SK-N-SH (cell line): ENCODE measurements around the gene PPP1R9A. TPM values are rescaled to one million over a fixed set of nuclear protein-coding genes. Genes with fewer than 3 reads are reported as not detected.
A peak's percentile ranks its signal among the peaks of the same experiment; 100 is the strongest.

Experiments used
- CTCF ChIA-PET: fragments of 300-600, 350-600 bp; formaldehyde crosslinking; extraction: SDS; loops from one replicate; lab custom pipeline; 2021; lab: Yijun Ruan, JAX
- POLR2A ChIA-PET: fragments of 350-600 bp; sonication (Branson Sonifier 250); formaldehyde crosslinking; extraction: SDS; loops from one replicate; lab custom pipeline; 2020; ENCODE audit warnings: antibody characterized with exemption, inconsistent platforms; lab: Yijun Ruan, JAX
- DNase-seq: peaks from one replicate; pipeline ENCODE4 v3.0.0; 2012
- H2AFZ ChIP-seq: fragments of 200-600 bp; sonication (generic); 2 replicates; pipeline ENCODE4 v1.8.1; 2016; ENCODE audit warnings: antibody characterized with exemption, mild to moderate bottlenecking, low read depth
- H3F3A ChIP-seq: fragments of 200-600 bp; sonication (generic); replicated peaks from 2 replicates; pipeline ENCODE3; 2016; ENCODE audit warnings: antibody characterized with exemption, mild to moderate bottlenecking; ENCODE audit not compliant: insufficient read depth
- H3K27ac ChIP-seq, 2 experiments: fragments of 200-500 bp in 1 of 2; fragments of 200-600 bp in 1 of 2; sonication (Bioruptor generic) in 1 of 2; sonication (generic), shearing (Covaris generic) in 1 of 2; 2 replicates each; pipeline versions ENCODE4 v1.5.1 to v1.6.1; 2014 to 2016; ENCODE audit warnings: low read depth in 2 of 2, inconsistent platforms in 1 of 2, low read length in 1 of 2, mild to moderate bottlenecking in 1 of 2, mixed read lengths in 1 of 2
- H3K27me3 ChIP-seq: fragments of 200-600 bp; sonication (generic), shearing (Covaris generic); 2 replicates; pipeline ENCODE4 v1.6.1; 2016; ENCODE audit warnings: mixed run types; ENCODE audit not compliant: insufficient read depth
- H3K36me3 ChIP-seq, 2 experiments: fragments of 200-500 bp in 1 of 2; fragments of 200-600 bp in 1 of 2; sonication (Bioruptor generic) in 1 of 2; sonication (generic) in 1 of 2; replicated peaks in 1 of 2; 2 replicates each; pipeline versions ENCODE3 to v1.5.1; 2014 to 2016; ENCODE audit warnings: low read length in 1 of 2, mild to moderate bottlenecking in 1 of 2; ENCODE audit not compliant: insufficient read depth in 2 of 2, control insufficient read depth in 1 of 2
- H3K4me1 ChIP-seq, 2 experiments: fragments of 200-500 bp in 1 of 2; fragments of 200-600 bp in 1 of 2; sonication (Bioruptor generic) in 1 of 2; sonication (generic), shearing (Covaris generic) in 1 of 2; 2 replicates each; pipeline versions ENCODE4 v1.5.1 to v1.6.1; 2014 to 2016; ENCODE audit warnings: low read depth in 1 of 2, low read length in 1 of 2, mixed run types in 1 of 2; ENCODE audit not compliant: insufficient read depth in 2 of 2, control insufficient read depth in 1 of 2
- H3K4me2 ChIP-seq: fragments of 200-600 bp; sonication (generic), shearing (Covaris generic); 2 replicates; pipeline ENCODE4 v1.6.1; 2017; ENCODE audit warnings: mixed run types
- H3K4me3 ChIP-seq, 2 experiments: fragments of 200-500 bp in 1 of 2; fragments of 200-600 bp in 1 of 2; sonication (Bioruptor generic) in 1 of 2; sonication (generic), shearing (Covaris generic) in 1 of 2; 2 replicates each; pipeline versions ENCODE4 v1.5.1 to v1.8.1; 2014 to 2016; ENCODE audit warnings: low read depth in 2 of 2, inconsistent platforms in 1 of 2, low read length in 1 of 2, mild to moderate bottlenecking in 1 of 2, mixed read lengths in 1 of 2, moderate library complexity in 1 of 2
- H3K79me2 ChIP-seq: fragments of 200-600 bp; sonication (generic); 2 replicates; pipeline ENCODE4 v1.8.1; 2017; ENCODE audit warnings: mild to moderate bottlenecking; ENCODE audit not compliant: insufficient read depth
- H3K9ac ChIP-seq: fragments of 200-600 bp; sonication (generic); 2 replicates; pipeline ENCODE4 v1.6.1; 2017; ENCODE audit warnings: mixed run types
- H3K9me2 ChIP-seq: fragments of 200-600 bp; sonication (generic); 2 replicates; pipeline ENCODE4 v1.6.1; 2017; ENCODE audit warnings: mixed run types
- H3K9me3 ChIP-seq: fragments of 200-600 bp; sonication (generic); 2 replicates; pipeline ENCODE4 v1.6.1; 2017; ENCODE audit warnings: mixed run types, mild to moderate bottlenecking, moderate library complexity
- H4K20me1 ChIP-seq: fragments of 200-600 bp; sonication (generic); 2 replicates; pipeline ENCODE4 v1.6.1; 2017; ENCODE audit warnings: mild to moderate bottlenecking, mixed run types; ENCODE audit not compliant: insufficient read depth
- CHD2 ChIP-seq: fragments of 150-350 bp; IDR thresholded peaks from 2 replicates; pipeline ENCODE4 v1.6.1; 2018; ENCODE audit warnings: low read length; ENCODE audit not compliant: partially characterized antibody
- EP300 ChIP-seq, 2 experiments: IDR thresholded peaks; 2 replicates each; pipeline versions ENCODE4 v1.4.0 to v1.6.1; 2012; ENCODE audit warnings: borderline replicate concordance in 1 of 2, low read depth in 1 of 2, low read length in 1 of 2
- FOSL2 ChIP-seq: IDR thresholded peaks from 2 replicates; pipeline ENCODE4 v1.4.0; 2012; ENCODE audit warnings: low read depth, mild to moderate bottlenecking, moderate library complexity, borderline replicate concordance
- FOXM1 ChIP-seq: IDR thresholded peaks from 2 replicates; pipeline ENCODE4 v1.4.0; 2012; ENCODE audit warnings: low read depth, mild to moderate bottlenecking
- GATA2 ChIP-seq: sonication (generic); formaldehyde crosslinking; IDR thresholded peaks from 2 replicates; pipeline ENCODE4 v1.5.0; 2020; ENCODE audit warnings: mild to moderate bottlenecking, missing genetic modification reagents
- JUND ChIP-seq: IDR thresholded peaks from 2 replicates; pipeline ENCODE4 v1.4.0; 2012
- MXI1 ChIP-seq: IDR thresholded peaks from 2 replicates; pipeline ENCODE4 v1.6.1; 2012; ENCODE audit warnings: mild to moderate bottlenecking, low read depth, low read length, improper control_type of control experiment
- RCOR1 ChIP-seq: fragments of 150-350 bp; IDR thresholded peaks from 2 replicates; pipeline ENCODE4 v1.6.1; 2017; ENCODE audit warnings: antibody characterized with exemption, low read length
- SIN3A ChIP-seq: IDR thresholded peaks from 2 replicates; pipeline ENCODE4 v1.6.1; 2012; ENCODE audit warnings: low read depth, mild to moderate bottlenecking, low read length, moderate library complexity, borderline replicate concordance
- TAF1 ChIP-seq: IDR thresholded peaks from 2 replicates; pipeline ENCODE4 v1.6.1; 2012; ENCODE audit warnings: low read depth, mild to moderate bottlenecking, low read length, moderate library complexity, borderline replicate concordance
- TCF12 ChIP-seq: IDR thresholded peaks from 2 replicates; pipeline ENCODE4 v1.4.0; 2012
- TEAD4 ChIP-seq: IDR thresholded peaks from 2 replicates; pipeline ENCODE4 v1.4.0; 2012; ENCODE audit warnings: mild to moderate bottlenecking, borderline replicate concordance; ENCODE audit not compliant: insufficient read depth
- WGBS: methylation state at CpG from one replicate; pipeline ENCODE4 v1.1.6; 2017; ENCODE audit warnings: low lambda C conversion rate; 5-methylcytosine and 5-hydroxymethylcytosine counted together
- polyA plus RNA-seq, 3 experiments: library from polyadenylated mRNA; depleted of rRNA; stranded (reverse); fragments of >200 nt; gene quantifications; 2 replicates each; pipeline ENCODE4 v1.2.3, GENCODE V29; 2012
- TF ChIP-seq, protein P1 (sequence below): IDR thresholded peaks from 2 replicates; pipeline ENCODE4 v1.4.0; 2012; ENCODE audit warnings: low read depth
- TF ChIP-seq, protein P2 (sequence below): fragments of 150-350 bp; IDR thresholded peaks from 2 replicates; pipeline ENCODE4 v1.6.1; 2016; ENCODE audit warnings: mild to moderate bottlenecking, low read depth, low read length
- TF ChIP-seq, protein P3 (sequence below): IDR thresholded peaks from 2 replicates; pipeline ENCODE4; 2012

The PPP1R9A gene
- polyA plus RNA-seq, 1 of the 3 experiments (the other 2 are of a cell fraction): 0.30 TPM

DNA sequence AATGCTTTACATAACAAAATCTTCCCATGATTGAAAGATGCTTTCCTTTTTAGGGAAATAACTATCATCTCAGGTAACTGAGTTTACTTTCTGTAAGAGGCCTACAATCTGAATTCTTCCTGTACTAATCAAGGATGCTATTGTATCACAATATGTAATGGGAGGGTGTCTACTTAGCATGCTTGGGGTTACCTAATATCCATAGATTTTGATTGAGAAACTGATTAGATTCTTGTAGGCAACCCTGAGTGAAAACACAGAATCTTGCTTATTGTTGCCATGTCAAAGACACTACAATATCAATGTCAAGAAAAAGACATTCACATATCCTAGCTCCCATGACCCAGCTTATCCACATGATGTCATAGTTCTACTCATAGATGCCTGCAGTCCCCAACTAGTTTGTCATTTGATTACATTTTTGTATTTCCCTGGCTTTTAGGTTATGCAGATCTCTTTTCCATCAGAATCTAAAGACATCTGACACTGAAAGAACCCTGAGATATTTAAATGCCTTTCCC is 354.6 kb downstream of the PPP1R9A start (continued):
- no peak for TF ChIP-seq CHD2
- TF ChIP-seq, all 33 proteins: peak for 0

DNA sequence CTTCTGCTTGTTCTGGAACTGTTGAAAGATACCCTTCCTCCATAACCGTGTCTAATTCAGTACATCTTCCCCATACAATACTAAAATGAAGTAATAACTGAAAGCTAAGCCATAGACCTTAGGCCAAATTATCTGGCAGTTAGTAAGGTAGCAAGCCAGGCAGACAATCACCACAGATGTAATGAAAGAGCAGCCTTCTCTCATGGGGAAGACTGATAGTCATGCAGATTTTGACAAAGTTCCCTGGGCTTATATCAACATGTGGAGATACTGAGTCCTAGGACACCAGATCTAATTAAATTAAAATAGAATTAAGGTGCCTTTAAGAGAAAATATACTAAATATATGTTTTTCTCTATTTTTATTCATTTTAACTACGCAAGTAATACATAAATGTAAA is 355.5 kb downstream of the PPP1R9A start:
- no peak overlapping the region for H3K27ac ChIP-seq
- 47% methylated on average over 2 of the region's 2 CpGs for WGBS
- no peaks in the 10 kb centered on the region for H3K27me3 ChIP-seq
- H3K9me3 ChIP-seq: no peaks in the 10 kb centered on the region
- ChIA-PET POLR2A (no interaction called here), CTCF (no interaction called here)
- no peaks in the 10 kb centered on the region for H3K9me2 ChIP-seq
- DNase-seq: no peak
- H3K9ac ChIP-seq: no peak overlapping the region
- H4K20me1 ChIP-seq: no peaks in the 10 kb centered on the region
- H2AFZ ChIP-seq: no peak overlapping the region
- H3K79me2 ChIP-seq: no peaks in the 10 kb centered on the region
- H3F3A ChIP-seq: no peaks in the 10 kb centered on the region
- H3K4me3 ChIP-seq: no peak overlapping the region
- TF ChIP-seq TAF1 (no peak), RCOR1 (no peak), GATA2 (CRISPR knock-in tag) (no peak)
- no peak overlapping the region for H3K4me2 ChIP-seq
- no peaks in the 10 kb centered on the region for H3K36me3 ChIP-seq
- no peaks in the 10 kb centered on the region; a peak in 1 of 4 replicates for H3K4me1 ChIP-seq

DNA sequence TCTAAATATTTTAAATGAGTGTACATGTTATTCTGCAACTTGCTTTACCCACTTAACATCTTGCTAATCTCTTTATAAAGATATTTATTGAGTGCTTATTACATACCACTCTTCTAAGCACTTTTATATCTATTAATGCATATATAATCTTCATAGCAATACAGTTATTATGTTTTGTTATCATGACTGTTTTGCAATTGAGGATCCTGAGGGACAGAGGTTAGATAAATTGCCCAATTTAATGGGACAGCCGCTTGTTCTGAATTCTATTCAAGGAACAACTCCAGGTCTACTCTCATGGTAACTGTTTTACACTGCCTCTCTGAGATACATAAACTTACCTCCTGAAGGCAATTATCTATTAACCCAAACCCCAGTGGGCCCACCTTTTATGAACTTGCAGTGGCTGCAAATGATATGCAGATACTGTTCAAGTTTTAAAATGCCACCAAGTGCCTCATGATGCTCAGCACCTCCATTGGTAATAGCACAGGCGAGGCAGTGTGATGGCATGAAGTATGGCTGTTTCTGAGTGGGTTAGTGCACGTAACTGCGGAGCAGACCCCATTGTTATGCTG is 356.5 kb downstream of the PPP1R9A start:
- no peak for DNase-seq
- no peak overlapping the region; the same call in 1 of the 2 replicates for H3K9ac ChIP-seq
- no peaks in the 10 kb centered on the region for H3K79me2 ChIP-seq
- no peaks in the 10 kb centered on the region for H3K36me3 ChIP-seq
- H3K4me1 ChIP-seq: no peaks in the 10 kb centered on the region; a peak in 1 of 4 replicates
- H3K27ac ChIP-seq: peak overlapping the region in 1 of 2 experiments; percentile 25; a peak in 1 of 4 replicates
- H3K27me3 ChIP-seq: no peaks in the 10 kb centered on the region
- H3F3A ChIP-seq: no peaks in the 10 kb centered on the region
- no peak for TF ChIP-seq SIN3A
- TF ChIP-seq, protein P1, sequence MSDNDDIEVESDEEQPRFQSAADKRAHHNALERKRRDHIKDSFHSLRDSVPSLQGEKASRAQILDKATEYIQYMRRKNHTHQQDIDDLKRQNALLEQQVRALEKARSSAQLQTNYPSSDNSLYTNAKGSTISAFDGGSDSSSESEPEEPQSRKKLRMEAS: 0 out of 2 replicates have a peak, but pooled peaks have one; percentile 22
- POLR2A ChIA-PET: no interaction called here
- H4K20me1 ChIP-seq: no peaks in the 10 kb centered on the region
- H2AFZ ChIP-seq: peak overlapping the region; percentile 0; the same call in 1 of the 2 replicates
- 29% methylated on average over 4 of the region's 4 CpGs for WGBS
- H3K4me2 ChIP-seq: peak overlapping the region; percentile 21; the same call in 1 of the 2 replicates
- no peak overlapping the region for H3K4me3 ChIP-seq
- no peaks in the 10 kb centered on the region for H3K9me2 ChIP-seq
- CTCF ChIA-PET: interaction anchor here (1.0 to 2.0 kb wide), 2 partner anchors 17 to 65 kb away, joined by 3 to 6 read pairs; no protein-coding TSS in a partner anchor
- H3K9me3 ChIP-seq: no peaks in the 10 kb centered on the region

DNA sequence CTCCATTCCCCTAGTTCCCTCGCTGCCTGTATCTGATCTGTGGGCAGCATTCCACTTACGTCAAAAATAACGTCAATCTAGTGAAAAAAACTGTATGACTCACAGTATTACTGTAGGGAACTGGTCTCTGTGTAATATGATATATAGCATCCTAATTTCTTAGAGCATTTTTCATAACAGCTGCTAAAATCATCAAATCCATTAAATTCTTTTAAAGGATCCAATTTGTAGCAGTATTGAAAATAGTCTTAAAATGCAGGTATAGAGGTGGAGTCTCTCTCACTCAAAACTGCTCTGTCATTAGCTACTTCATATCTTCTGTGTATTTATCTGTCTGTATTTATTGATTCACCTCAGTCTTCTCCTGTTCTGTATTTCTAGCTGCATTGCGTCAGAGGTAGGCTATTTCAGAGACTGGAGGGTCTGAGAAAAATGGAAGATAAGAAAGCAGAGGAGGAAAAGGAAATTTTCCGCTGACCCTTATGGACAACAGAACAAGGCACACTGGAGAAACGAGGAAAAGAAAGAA is 357.0 kb downstream of the PPP1R9A start:
- H3K27ac ChIP-seq: peak overlapping the region in 1 of 2 experiments; percentile 26; a peak in 2 of 4 replicates
- H3F3A ChIP-seq: no peaks in the 10 kb centered on the region
- no peaks in the 10 kb centered on the region for H3K9me2 ChIP-seq
- H3K9ac ChIP-seq: no peak overlapping the region; the same call in 1 of the 2 replicates
- ChIA-PET POLR2A (no interaction called here), CTCF (interaction anchor here (1.0 to 2.0 kb wide), 2 partner anchors 18 to 65 kb away, joined by 3 to 6 read pairs; no protein-coding TSS in a partner anchor)
- no peaks in the 10 kb centered on the region; a peak in 1 of 4 replicates for H3K4me1 ChIP-seq
- no peak for DNase-seq
- 14% methylated on average over 6 of the region's 6 CpGs for WGBS
- no peak overlapping the region for H3K4me3 ChIP-seq
- H3K27me3 ChIP-seq: no peaks in the 10 kb centered on the region
- peak overlapping the region; percentile 0; the same call in 1 of the 2 replicates for H2AFZ ChIP-seq
- no peaks in the 10 kb centered on the region for H3K79me2 ChIP-seq
- no peaks in the 10 kb centered on the region for H3K9me3 ChIP-seq
- no peaks in the 10 kb centered on the region for H3K36me3 ChIP-seq
- H4K20me1 ChIP-seq: no peaks in the 10 kb centered on the region
- peak overlapping the region; percentile 21; the same call in 1 of the 2 replicates for H3K4me2 ChIP-seq
- no peak for TF ChIP-seq CHD2
- TF ChIP-seq, protein P2, sequence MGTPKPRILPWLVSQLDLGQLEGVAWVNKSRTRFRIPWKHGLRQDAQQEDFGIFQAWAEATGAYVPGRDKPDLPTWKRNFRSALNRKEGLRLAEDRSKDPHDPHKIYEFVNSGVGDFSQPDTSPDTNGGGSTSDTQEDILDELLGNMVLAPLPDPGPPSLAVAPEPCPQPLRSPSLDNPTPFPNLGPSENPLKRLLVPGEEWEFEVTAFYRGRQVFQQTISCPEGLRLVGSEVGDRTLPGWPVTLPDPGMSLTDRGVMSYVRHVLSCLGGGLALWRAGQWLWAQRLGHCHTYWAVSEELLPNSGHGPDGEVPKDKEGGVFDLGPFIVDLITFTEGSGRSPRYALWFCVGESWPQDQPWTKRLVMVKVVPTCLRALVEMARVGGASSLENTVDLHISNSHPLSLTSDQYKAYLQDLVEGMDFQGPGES: no peak
- TF ChIP-seq, protein P3, sequence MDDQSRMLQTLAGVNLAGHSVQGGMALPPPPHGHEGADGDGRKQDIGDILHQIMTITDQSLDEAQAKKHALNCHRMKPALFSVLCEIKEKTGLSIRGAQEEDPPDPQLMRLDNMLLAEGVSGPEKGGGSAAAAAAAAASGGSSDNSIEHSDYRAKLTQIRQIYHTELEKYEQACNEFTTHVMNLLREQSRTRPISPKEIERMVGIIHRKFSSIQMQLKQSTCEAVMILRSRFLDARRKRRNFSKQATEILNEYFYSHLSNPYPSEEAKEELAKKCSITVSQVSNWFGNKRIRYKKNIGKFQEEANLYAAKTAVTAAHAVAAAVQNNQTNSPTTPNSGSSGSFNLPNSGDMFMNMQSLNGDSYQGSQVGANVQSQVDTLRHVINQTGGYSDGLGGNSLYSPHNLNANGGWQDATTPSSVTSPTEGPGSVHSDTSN: peak; percentile 83
- no peak for TF ChIP-seq MXI1
- peak; percentile 25; the same call in 1 of the 2 replicates for TF ChIP-seq TEAD4
- peak; percentile 86 for TF ChIP-seq FOSL2
- TF ChIP-seq EP300 (IDR thresholded peaks at IDR 0.05; ENCODE audit: borderline replicate concordance in 1 of 2, low read depth in 1 of 2, low read length in 1 of 2): peak in 1 of 2 experiments; percentile 73; a peak in 1 of 4 replicates
- TF ChIP-seq FOXM1: no peak
- peak; percentile 89 for TF ChIP-seq JUND
- peak; percentile 77 for TF ChIP-seq TCF12
